ENCODE results near the gene SNX14.

GRCh38 chr6:85472744-85473143 lies 120.9 kb downstream of the SNX14 start:
- TF ChIP-seq CTCF (IDR thresholded peaks at IDR 0.05) (no peak), POLR2AphosphoS5 (IDR thresholded peaks at IDR 0.05) (no peak), EP300 (IDR thresholded peaks at IDR 0.05) (no peak)

Measured in stomach (tissue), 4 donors.